HepG2 (cell line): ENCODE results near the gene ZNF84. TPM values are rescaled to one million over a fixed set of nuclear protein-coding genes. Genes with fewer than 3 reads are reported as not detected.

ENCODE experiments used
- BORCS8-MEF2B ChIP-seq: sonication (generic); formaldehyde crosslinking; IDR thresholded peaks from 2 replicates; pipeline ENCODE4 v1.8.0; 2022; ENCODE audit warnings: mild to moderate bottlenecking, missing genetic modification reagents
- BRD4 ChIP-seq: sonication (generic); formaldehyde crosslinking; IDR thresholded peaks from 2 replicates; pipeline ENCODE4 v1.4.0; 2020; ENCODE audit warnings: missing genetic modification reagents
- DMTF1 ChIP-seq: sonication (generic); formaldehyde crosslinking; IDR thresholded peaks from 2 replicates; pipeline ENCODE4 v1.4.0; 2020; ENCODE audit warnings: mild to moderate bottlenecking, missing genetic modification reagents
- DNMT3B ChIP-seq: conservative IDR thresholded peaks from 2 replicates; pipeline ENCODE4 v1.6.1; 2016; ENCODE audit warnings: missing biosample characterization, control low read depth
- EP300 ChIP-seq, 3 experiments: sonication (generic) in 1 of 3; formaldehyde crosslinking in 1 of 3; IDR thresholded peaks; 2 replicates each; pipeline versions ENCODE4 v1.5.1 to v1.6.1; 2011 to 2020; ENCODE audit warnings: low read depth in 2 of 3, low read length in 2 of 3, borderline replicate concordance in 1 of 3, improper control_type of control experiment in 1 of 3, mild to moderate bottlenecking in 1 of 3, missing genetic modification reagents in 1 of 3, moderate library complexity in 1 of 3
- IKZF1 ChIP-seq: fragments of 450-650 bp; IDR thresholded peaks from 2 replicates; pipeline ENCODE4 v1.7.1; 2016
- MLLT10 ChIP-seq: sonication (generic); formaldehyde crosslinking; IDR thresholded peaks from 2 replicates; pipeline ENCODE4 v1.4.0; 2020; ENCODE audit warnings: missing genetic modification reagents
- PAWR ChIP-seq: sonication (generic); formaldehyde crosslinking; IDR thresholded peaks from 2 replicates; pipeline ENCODE4 v1.4.0; 2020; ENCODE audit warnings: missing genetic modification reagents, mild to moderate bottlenecking, borderline replicate concordance
- PAX8 ChIP-seq: sonication (generic); formaldehyde crosslinking; IDR thresholded peaks from 2 replicates; pipeline ENCODE4 v1.8.0; 2022; ENCODE audit warnings: mild to moderate bottlenecking, missing genetic modification reagents, borderline replicate concordance
- PHB2 ChIP-seq: fragments of 450-650 bp; IDR thresholded peaks from 2 replicates; pipeline ENCODE4 v1.6.1; 2018; ENCODE audit not compliant: partially characterized antibody
- ZBTB4 ChIP-seq: sonication (generic); formaldehyde crosslinking; IDR thresholded peaks from 2 replicates; pipeline ENCODE4 v1.4.0; 2020; ENCODE audit warnings: missing genetic modification reagents, mild to moderate bottlenecking, borderline replicate concordance
- ZNF362 ChIP-seq: sonication (generic); formaldehyde crosslinking; IDR thresholded peaks from 2 replicates; pipeline ENCODE4 v1.4.0; 2020; ENCODE audit warnings: missing genetic modification reagents, mild to moderate bottlenecking, borderline replicate concordance
- ZNF577 ChIP-seq: sonication (generic); formaldehyde crosslinking; IDR thresholded peaks from 2 replicates; pipeline ENCODE4 v1.4.0; 2020; ENCODE audit warnings: mild to moderate bottlenecking, low read depth, missing genetic modification reagents, borderline replicate concordance
- polyA plus RNA-seq, 8 experiments: library from polyadenylated mRNA; depleted of rRNA in 3 of 8; stranded (reverse) in 7 of 8; unstranded in 1 of 8; fragments of >200 nt; fragmentation: Illumina TruSeq in 4 of 8; extraction: Trizol in 4 of 8; gene quantifications; 2 replicates each; pipeline versions ENCODE4 v1.2.1 to v1.2.3, GENCODE V29; 2011 to 2016; ENCODE audit warnings: low read depth in 4 of 8, missing spikeins in 1 of 8, mixed read lengths in 1 of 8; ENCODE audit not compliant: insufficient read depth in 1 of 8
- total RNA-seq, 5 experiments: library from RNA; depleted of rRNA; stranded (reverse); fragments of >200 nt; fragmentation: Illumina TruSeq; extraction: Trizol; gene quantifications; 2 replicates each; pipeline ENCODE4 v1.2.3, GENCODE V29; 2016; ENCODE audit warnings: low read depth in 1 of 5
- TF ChIP-seq, protein P1 (sequence below): sonication (generic); formaldehyde crosslinking; IDR thresholded peaks from 2 replicates; pipeline ENCODE4 v1.4.0; 2020; ENCODE audit warnings: mild to moderate bottlenecking, missing genetic modification reagents

ZNF84 gene
- total and polyA plus RNA-seq, 2 of the 13 experiments (the other 11 are each of a cell fraction or from before 2014, with no cell fraction given): 15.5 to 21.8 TPM

- TF ChIP-seq, protein P1, sequence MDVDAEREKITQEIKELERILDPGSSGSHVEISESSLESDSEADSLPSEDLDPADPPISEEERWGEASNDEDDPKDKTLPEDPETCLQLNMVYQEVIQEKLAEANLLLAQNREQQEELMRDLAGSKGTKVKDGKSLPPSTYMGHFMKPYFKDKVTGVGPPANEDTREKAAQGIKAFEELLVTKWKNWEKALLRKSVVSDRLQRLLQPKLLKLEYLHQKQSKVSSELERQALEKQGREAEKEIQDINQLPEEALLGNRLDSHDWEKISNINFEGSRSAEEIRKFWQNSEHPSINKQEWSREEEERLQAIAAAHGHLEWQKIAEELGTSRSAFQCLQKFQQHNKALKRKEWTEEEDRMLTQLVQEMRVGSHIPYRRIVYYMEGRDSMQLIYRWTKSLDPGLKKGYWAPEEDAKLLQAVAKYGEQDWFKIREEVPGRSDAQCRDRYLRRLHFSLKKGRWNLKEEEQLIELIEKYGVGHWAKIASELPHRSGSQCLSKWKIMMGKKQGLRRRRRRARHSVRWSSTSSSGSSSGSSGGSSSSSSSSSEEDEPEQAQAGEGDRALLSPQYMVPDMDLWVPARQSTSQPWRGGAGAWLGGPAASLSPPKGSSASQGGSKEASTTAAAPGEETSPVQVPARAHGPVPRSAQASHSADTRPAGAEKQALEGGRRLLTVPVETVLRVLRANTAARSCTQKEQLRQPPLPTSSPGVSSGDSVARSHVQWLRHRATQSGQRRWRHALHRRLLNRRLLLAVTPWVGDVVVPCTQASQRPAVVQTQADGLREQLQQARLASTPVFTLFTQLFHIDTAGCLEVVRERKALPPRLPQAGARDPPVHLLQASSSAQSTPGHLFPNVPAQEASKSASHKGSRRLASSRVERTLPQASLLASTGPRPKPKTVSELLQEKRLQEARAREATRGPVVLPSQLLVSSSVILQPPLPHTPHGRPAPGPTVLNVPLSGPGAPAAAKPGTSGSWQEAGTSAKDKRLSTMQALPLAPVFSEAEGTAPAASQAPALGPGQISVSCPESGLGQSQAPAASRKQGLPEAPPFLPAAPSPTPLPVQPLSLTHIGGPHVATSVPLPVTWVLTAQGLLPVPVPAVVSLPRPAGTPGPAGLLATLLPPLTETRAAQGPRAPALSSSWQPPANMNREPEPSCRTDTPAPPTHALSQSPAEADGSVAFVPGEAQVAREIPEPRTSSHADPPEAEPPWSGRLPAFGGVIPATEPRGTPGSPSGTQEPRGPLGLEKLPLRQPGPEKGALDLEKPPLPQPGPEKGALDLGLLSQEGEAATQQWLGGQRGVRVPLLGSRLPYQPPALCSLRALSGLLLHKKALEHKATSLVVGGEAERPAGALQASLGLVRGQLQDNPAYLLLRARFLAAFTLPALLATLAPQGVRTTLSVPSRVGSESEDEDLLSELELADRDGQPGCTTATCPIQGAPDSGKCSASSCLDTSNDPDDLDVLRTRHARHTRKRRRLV (CRISPR knock-in tag): peak; percentile 97
- TF ChIP-seq BORCS8-MEF2B: no peak
- TF ChIP-seq PHB2: no peak
- TF ChIP-seq ZBTB4: no peak
- no peak for TF ChIP-seq ZNF577 (CRISPR knock-in tag)
- no peak for TF ChIP-seq BRD4 (CRISPR knock-in tag)
- TF ChIP-seq IKZF1: no peak
- no peak for TF ChIP-seq PAWR
- no peak for TF ChIP-seq EP300 (IDR thresholded peaks at IDR 0.05; ENCODE audit: low read depth in 2 of 2, low read length in 2 of 2)
- TF ChIP-seq EP300 (CRISPR knock-in tag; IDR thresholded peaks at IDR 0.05; ENCODE audit: borderline replicate concordance): no peak
- TF ChIP-seq MLLT10 (CRISPR knock-in tag): no peak
- no peak for TF ChIP-seq ZNF362
- no peak for TF ChIP-seq PAX8 (CRISPR knock-in tag)
- no peak for TF ChIP-seq DNMT3B (CRISPR knock-in tag)
- no peak for TF ChIP-seq DMTF1 (CRISPR knock-in tag)
These were observed 43.3 kb downstream of the ZNF84 start, which contains the start of gene ZNF140 (continued) for GRCh38 chr12:133080368-133081158.
